Measurements from ENCODE around the gene RAB25.

The RAB25 gene

GRCh38 chr1:156080863-156081179, 19.9 kb downstream of the RAB25 start:
- DNase-seq (ENCODE audit: low spot score), result no peak
- 0 out of 2 replicates have a peak, but pooled peaks cover 4% of the 10 kb centered on the region for H3K36me3 ChIP-seq (ENCODE audit: low read depth)
- ATAC-seq (ENCODE audit: low read depth), result no peak; the same call in 2 of the 3 replicates
- H3K27ac ChIP-seq (ENCODE audit: poor library complexity, severe bottlenecking), result peak overlapping the region; percentile 7
- TF ChIP-seq, protein P1, sequence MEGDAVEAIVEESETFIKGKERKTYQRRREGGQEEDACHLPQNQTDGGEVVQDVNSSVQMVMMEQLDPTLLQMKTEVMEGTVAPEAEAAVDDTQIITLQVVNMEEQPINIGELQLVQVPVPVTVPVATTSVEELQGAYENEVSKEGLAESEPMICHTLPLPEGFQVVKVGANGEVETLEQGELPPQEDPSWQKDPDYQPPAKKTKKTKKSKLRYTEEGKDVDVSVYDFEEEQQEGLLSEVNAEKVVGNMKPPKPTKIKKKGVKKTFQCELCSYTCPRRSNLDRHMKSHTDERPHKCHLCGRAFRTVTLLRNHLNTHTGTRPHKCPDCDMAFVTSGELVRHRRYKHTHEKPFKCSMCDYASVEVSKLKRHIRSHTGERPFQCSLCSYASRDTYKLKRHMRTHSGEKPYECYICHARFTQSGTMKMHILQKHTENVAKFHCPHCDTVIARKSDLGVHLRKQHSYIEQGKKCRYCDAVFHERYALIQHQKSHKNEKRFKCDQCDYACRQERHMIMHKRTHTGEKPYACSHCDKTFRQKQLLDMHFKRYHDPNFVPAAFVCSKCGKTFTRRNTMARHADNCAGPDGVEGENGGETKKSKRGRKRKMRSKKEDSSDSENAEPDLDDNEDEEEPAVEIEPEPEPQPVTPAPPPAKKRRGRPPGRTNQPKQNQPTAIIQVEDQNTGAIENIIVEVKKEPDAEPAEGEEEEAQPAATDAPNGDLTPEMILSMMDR (IDR thresholded peaks at IDR 0.05; ENCODE audit: poor library complexity, severe bottlenecking), result no peak
- H3K27me3 ChIP-seq (ENCODE audit: insufficient read depth, poor library complexity, severe bottlenecking), result no peaks in the 10 kb centered on the region
- no peaks in the 10 kb centered on the region for H3K9me3 ChIP-seq (ENCODE audit: severe bottlenecking)
- H3K4me1 ChIP-seq (ENCODE audit: insufficient read depth, poor library complexity, severe bottlenecking), result no peaks in the 10 kb centered on the region
- peak overlapping the region; percentile 70 for H3K4me3 ChIP-seq (ENCODE audit: severe bottlenecking)

- peak; percentile 13; the same call in 1 of the 3 replicates for ATAC-seq (ENCODE audit: low read depth)
- no peaks in the 10 kb centered on the region for H3K4me1 ChIP-seq (ENCODE audit: insufficient read depth, poor library complexity, severe bottlenecking)
- no peak for DNase-seq (ENCODE audit: low spot score)
Observed at GRCh38 chr1:156081180-156081916, 20.4 kb downstream of the RAB25 start.

GRCh38 chr1:156081917-156082308, 21.0 kb downstream of the RAB25 start:
- H3K27ac ChIP-seq (ENCODE audit: poor library complexity, severe bottlenecking), result peak overlapping the region; percentile 11
- H3K4me1 ChIP-seq (ENCODE audit: insufficient read depth, poor library complexity, severe bottlenecking), result no peaks in the 10 kb centered on the region
- H3K27me3 ChIP-seq (ENCODE audit: insufficient read depth, poor library complexity, severe bottlenecking), result no peaks in the 10 kb centered on the region
- DNase-seq (ENCODE audit: low spot score) (no peak), ATAC-seq (ENCODE audit: low read depth) (no peak)
- TF ChIP-seq, protein P1 (IDR thresholded peaks at IDR 0.05; ENCODE audit: poor library complexity, severe bottlenecking), result no peak
- peak overlapping the region; percentile 70 for H3K4me3 ChIP-seq (ENCODE audit: severe bottlenecking)
- no peaks in the 10 kb centered on the region for H3K9me3 ChIP-seq (ENCODE audit: severe bottlenecking)
- 0 out of 2 replicates have a peak, but pooled peaks cover 4% of the 10 kb centered on the region for H3K36me3 ChIP-seq (ENCODE audit: low read depth)

More at GRCh38 chr1:156081180-156081916, 20.4 kb downstream of the RAB25 start:
- peak overlapping the region; percentile 11 for H3K27ac ChIP-seq (ENCODE audit: poor library complexity, severe bottlenecking)
- no peaks in the 10 kb centered on the region for H3K27me3 ChIP-seq (ENCODE audit: insufficient read depth, poor library complexity, severe bottlenecking)
- H3K9me3 ChIP-seq (ENCODE audit: severe bottlenecking), result no peaks in the 10 kb centered on the region
- 0 out of 2 replicates have a peak, but pooled peaks cover 4% of the 10 kb centered on the region for H3K36me3 ChIP-seq (ENCODE audit: low read depth)
- peak overlapping the region; percentile 70 for H3K4me3 ChIP-seq (ENCODE audit: severe bottlenecking)
- TF ChIP-seq, protein P1 (IDR thresholded peaks at IDR 0.05; ENCODE audit: poor library complexity, severe bottlenecking), result no peak

GRCh38 chr1:156082309-156083091, 21.5 kb downstream of the RAB25 start, which contains the start of gene MEX3A:
TSS of gene MEX3A (minus strand) at chr1:156082465. CDS start at chr1:156081998, 467 bp downstream.
- no peaks in the 10 kb centered on the region for H3K9me3 ChIP-seq (ENCODE audit: severe bottlenecking)
- TF ChIP-seq, protein P1 (IDR thresholded peaks at IDR 0.05; ENCODE audit: poor library complexity, severe bottlenecking), result no peak

More at GRCh38 chr1:156082309-156083091, 21.5 kb downstream of the RAB25 start, which contains the start of gene MEX3A:
- Histone ChIP-seq H3K27me3 (ENCODE audit: insufficient read depth, poor library complexity, severe bottlenecking) (no peaks in the 10 kb centered on the region), H3K4me1 (ENCODE audit: insufficient read depth, poor library complexity, severe bottlenecking) (no peaks in the 10 kb centered on the region), H3K36me3 (ENCODE audit: low read depth) (no peaks in the 10 kb centered on the region), H3K4me3 (ENCODE audit: severe bottlenecking) (peak within 1 kb of the TSS; percentile 70), H3K27ac (ENCODE audit: poor library complexity, severe bottlenecking) (peak within 1 kb of the TSS; percentile 11)
- ATAC-seq (ENCODE audit: low read depth) (peak; percentile 79), DNase-seq (ENCODE audit: low spot score) (no peak)

Data from RWPE2 (cell line).